Activated CD4-positive, alpha-beta T cell treated with anti-CD3 and anti-CD28 coated beads, Interleukin-2, amount 50 U/mL, for 24 hours (primary cell): ENCODE data around the gene LPP.

Source experiments
- DNase-seq, 2 donors: peaks; one replicate each; pipeline ENCODE4 v3.0.0-alpha.2; 2020; ENCODE audit warnings: low read depth in 1 of 2, low spot score in 1 of 2

The LPP gene

GRCh38 chr3:188534633-188535032 lies 380.7 kb downstream of the LPP start:
- DNase-seq = no peak

- no peak for DNase-seq
Measured at GRCh38 chr3:188537606-188538005, 383.6 kb downstream of the LPP start.

GRCh38 chr3:188539037-188539436 lies 385.1 kb downstream of the LPP start:
- no peak for DNase-seq

GRCh38 chr3:188539631-188540194 lies 385.8 kb downstream of the LPP start:
- no peak for DNase-seq

GRCh38 chr3:188542196-188542595 lies 388.2 kb downstream of the LPP start:
- no peak for DNase-seq

- no peak for DNase-seq
Measured at GRCh38 chr3:188544012-188544411, 390.1 kb downstream of the LPP start.

- DNase-seq = no peak
Measured at GRCh38 chr3:188546835-188547670, 393.1 kb downstream of the LPP start.

GRCh38 chr3:188553569-188553968 lies 399.6 kb downstream of the LPP start:
- DNase-seq = peak in 1 of 2 donors; percentile 6

GRCh38 chr3:188554404-188554803 lies 400.4 kb downstream of the LPP start:
- DNase-seq = no peak

GRCh38 chr3:188557235-188557634 lies 403.3 kb downstream of the LPP start:
- no peak for DNase-seq

- no peak for DNase-seq
Measured at GRCh38 chr3:188558343-188559071, 404.6 kb downstream of the LPP start.

GRCh38 chr3:188559072-188559429 lies 405.1 kb downstream of the LPP start:
- no peak for DNase-seq

- DNase-seq = no peak
Measured at GRCh38 chr3:188559856-188560255, 405.9 kb downstream of the LPP start.

GRCh38 chr3:188562144-188562543 lies 408.2 kb downstream of the LPP start:
- DNase-seq = no peak

- DNase-seq = no peak
Measured at GRCh38 chr3:188567478-188568195, 413.7 kb downstream of the LPP start.

GRCh38 chr3:188568736-188569135 lies 414.8 kb downstream of the LPP start:
- no peak for DNase-seq

- no peak for DNase-seq
Measured at GRCh38 chr3:188571531-188572095, 417.7 kb downstream of the LPP start.

- DNase-seq = no peak
Measured at GRCh38 chr3:188573291-188573940, 419.5 kb downstream of the LPP start.

- DNase-seq = no peak
Measured at GRCh38 chr3:188573956-188574355, 420.0 kb downstream of the LPP start.

- DNase-seq = no peak
Measured at GRCh38 chr3:188574885-188575284, 420.9 kb downstream of the LPP start.

GRCh38 chr3:188575501-188575900 lies 421.5 kb downstream of the LPP start:
- no peak for DNase-seq
